ENCODE data around the gene MMEL1. TPM values are rescaled to one million over a fixed set of nuclear protein-coding genes. Genes with fewer than 3 reads are reported as not detected.
"Not testable (repeated sequence)": the region's sequence is repeated elsewhere in the genome, so short reads cannot be mapped to it uniquely, and the experiment has no call there.

The MMEL1 gene
- total RNA-seq, 4 donors from 2014 or later: 0.78 to 1.7 (median 0.80) TPM; not detected in 1

- peaks cover 20 to 40% (median 38%) of the 10 kb centered on the region in 4 donors for H3K4me1 ChIP-seq
- peaks cover 0 to 30% (median 7%) of the 10 kb centered on the region in 4 donors for H3K27me3 ChIP-seq
- H3K27ac ChIP-seq (replicated peaks in 1 of 4): no peak overlapping the region
- no peaks in the 10 kb centered on the region for H3K9me3 ChIP-seq
- no peak for DNase-seq (ENCODE audit: extremely low spot score)
- H3K4me3 ChIP-seq: no peak overlapping the region
- intact Hi-C loops (cut with DNase I): no loop called here
- WGBS: 63% methylated on average over 5 of the region's 7 CpGs
- H3K36me3 ChIP-seq: no peaks in the 10 kb centered on the region
- TF ChIP-seq POLR2A (IDR thresholded peaks at IDR 0.05; ENCODE audit: low read depth) (no peak), EP300 (IDR thresholded peaks at IDR 0.05) (no peak), CTCF (IDR thresholded peaks at IDR 0.05) (no peak), POLR2AphosphoS5 (IDR thresholded peaks at IDR 0.05) (no peak)
Measured at GRCh38 chr1:2582391-2582790, 50.4 kb downstream of the MMEL1 start.

GRCh38 chr1:2580691-2581090, 52.1 kb downstream of the MMEL1 start:
- Histone ChIP-seq H3K36me3 (no peaks in the 10 kb centered on the region), H3K9me3 (no peaks in the 10 kb centered on the region), H3K27me3 (peaks cover 0 to 37% (median 7%) of the 10 kb centered on the region in 4 donors), H3K4me1 (peaks cover 21 to 40% (median 37%) of the 10 kb centered on the region in 4 donors), H3K27ac (replicated peaks in 1 of 4) (no peak overlapping the region), H3K4me3 (no peak overlapping the region)
- DNase-seq (ENCODE audit: extremely low spot score): no peak
- 88% methylated on average over 8 of the region's 10 CpGs for whole genome bisulfite sequencing
- TF ChIP-seq POLR2A (IDR thresholded peaks at IDR 0.05; ENCODE audit: low read depth) (no peak), POLR2AphosphoS5 (IDR thresholded peaks at IDR 0.05) (no peak), EP300 (IDR thresholded peaks at IDR 0.05) (no peak), CTCF (IDR thresholded peaks at IDR 0.05) (no peak)
- intact Hi-C loops (cut with DNase I): no loop called here

GRCh38 chr1:2578758-2579118, 54.1 kb downstream of the MMEL1 start:
- H3K4me3 ChIP-seq: no peak overlapping the region
- TF ChIP-seq CTCF (IDR thresholded peaks at IDR 0.05): no peak
- TF ChIP-seq EP300 (IDR thresholded peaks at IDR 0.05): no peak
- TF ChIP-seq POLR2AphosphoS5 (IDR thresholded peaks at IDR 0.05): no peak
- TF ChIP-seq POLR2A (IDR thresholded peaks at IDR 0.05; ENCODE audit: low read depth): no peak
- no peaks in the 10 kb centered on the region for H3K9me3 ChIP-seq
- 47% methylated on average over 4 of the region's 4 CpGs for WGBS
- H3K36me3 ChIP-seq: no peaks in the 10 kb centered on the region
- peak overlapping the region; percentile 44 to 77 (median 70) for H3K27ac ChIP-seq (replicated peaks in 1 of 4)
- no peak for DNase-seq (ENCODE audit: extremely low spot score)
- peaks cover 14 to 21% (median 20%) of the 10 kb centered on the region in 4 donors for H3K4me1 ChIP-seq
- intact Hi-C loops (cut with DNase I): loop anchor here (2.0 kb wide), 1 partner anchor 22 kb away; the partner anchor contains the start of gene TNFRSF14
- H3K27me3 ChIP-seq: peaks cover 0 to 45% (median 7%) of the 10 kb centered on the region in 4 donors

GRCh38 chr1:2577565-2578075, 55.2 kb downstream of the MMEL1 start:
- not testable (repeated sequence) for H3K9me3 ChIP-seq; H3K36me3 ChIP-seq; DNase-seq (ENCODE audit: extremely low spot score)
- peak overlapping the region; percentile 44 to 77 (median 70) for H3K27ac ChIP-seq (replicated peaks in 1 of 4)
- H3K4me3 ChIP-seq: peak overlapping the region in 3 of 4 donors; percentile 2 to 34 (median 7)
- H3K27me3 ChIP-seq: peaks cover 0 to 54% (median 7%) of the 10 kb centered on the region in 4 donors
- intact Hi-C loops (cut with DNase I): loop anchor here (2.0 kb wide), 1 partner anchor 21 kb away; the partner anchor contains the start of gene TNFRSF14
- 100% methylated on average over 2 of the region's 23 CpGs for WGBS
- H3K4me1 ChIP-seq: peaks cover 14 to 20% (median 15%) of the 10 kb centered on the region in 4 donors

DNA sequence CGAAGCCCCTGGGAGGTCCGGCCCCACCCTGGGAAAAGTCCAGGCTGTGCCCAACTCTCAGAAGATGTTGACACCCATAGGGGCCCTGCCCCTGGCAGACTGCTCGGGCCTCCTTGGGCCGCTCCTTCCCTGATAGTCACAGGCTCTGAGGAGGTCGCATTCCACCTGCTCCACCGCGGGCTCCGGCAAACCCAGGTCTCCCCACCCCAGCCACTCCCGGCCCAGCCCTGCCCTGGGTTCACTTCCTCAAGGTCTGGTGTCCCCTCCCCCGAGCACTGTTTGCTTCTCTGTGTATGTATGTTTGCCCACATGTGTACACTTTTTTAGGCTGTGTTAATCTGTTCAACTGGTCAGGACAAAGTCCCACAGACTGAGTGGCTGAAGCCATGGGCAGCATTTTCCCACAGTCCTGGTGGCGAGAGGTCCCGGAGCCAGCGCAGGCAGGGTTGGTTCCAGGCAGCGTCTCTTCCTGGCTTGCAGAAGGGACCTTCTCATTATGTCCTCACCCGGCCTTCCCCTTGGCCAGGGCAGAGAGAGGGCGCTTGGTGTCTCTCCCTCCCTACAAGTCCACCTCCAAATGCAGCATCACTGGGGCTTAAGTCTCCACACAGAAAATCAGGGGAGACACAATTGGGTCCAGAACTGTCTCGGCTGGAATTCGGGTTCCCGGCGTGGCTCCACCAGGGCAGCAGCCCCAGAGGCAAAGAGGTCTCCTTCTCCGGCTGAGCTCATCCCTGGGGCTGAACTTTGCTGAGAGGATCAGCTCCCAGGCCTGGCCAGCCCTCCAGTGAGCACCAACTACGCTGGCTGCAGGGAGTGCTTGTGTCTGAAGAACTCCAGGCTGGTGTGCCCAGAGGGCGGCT, 56.8 kb downstream of the MMEL1 start:
- Histone ChIP-seq H3K27ac (replicated peaks in 1 of 4) (peak overlapping the region in 3 of 4 donors; percentile 38 to 67 (median 67)), H3K27me3 (peaks cover 0 to 63% (median 7%) of the 10 kb centered on the region in 4 donors), H3K4me3 (no peak overlapping the region), H3K9me3 (peaks cover 0 to 6% (median 3%) of the 10 kb centered on the region in 4 donors), H3K36me3 (no peaks in the 10 kb centered on the region), H3K4me1 (peaks cover 14 to 20% (median 15%) of the 10 kb centered on the region in 4 donors)
- intact Hi-C loops (cut with DNase I): no loop called here
- 67% methylated on average over 14 of the region's 23 CpGs for WGBS
- TF ChIP-seq EP300 (IDR thresholded peaks at IDR 0.05) (no peak), POLR2AphosphoS5 (IDR thresholded peaks at IDR 0.05) (no peak), CTCF (IDR thresholded peaks at IDR 0.05) (no peak), POLR2A (IDR thresholded peaks at IDR 0.05; ENCODE audit: low read depth) (no peak)
- DNase-seq (ENCODE audit: extremely low spot score): no peak
